ENCODE results near the gene G6PC2.

Gene G6PC2

DNA sequence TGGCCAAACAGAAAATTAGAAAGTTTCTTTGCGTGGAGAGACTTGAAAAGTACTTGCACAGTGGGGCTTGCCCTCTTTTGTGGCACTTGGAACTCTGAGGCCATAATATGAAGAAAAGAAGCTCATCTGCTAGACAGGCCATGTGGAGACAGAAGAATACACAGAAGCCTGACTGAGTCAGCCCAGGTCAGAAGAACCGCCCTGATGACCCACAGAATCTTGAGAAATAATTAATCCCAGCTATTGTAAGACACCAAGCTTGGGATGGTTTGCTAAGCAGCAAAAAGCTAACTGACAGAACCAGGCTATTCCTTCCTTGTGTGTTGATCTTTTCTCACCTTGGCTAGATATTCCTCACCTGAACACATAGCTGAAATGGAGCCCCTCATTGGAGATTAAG lies 33.7 kb downstream of the G6PC2 start:
- ATAC-seq (ENCODE audit: low read depth) (peak; percentile 63; the same call in 2 of the 3 replicates), DNase-seq (ENCODE audit: low spot score) (no peak)
- Histone ChIP-seq H3K4me1 (ENCODE audit: insufficient read depth, poor library complexity, severe bottlenecking) (no peaks in the 10 kb centered on the region), H3K9me3 (ENCODE audit: severe bottlenecking) (no peaks in the 10 kb centered on the region), H3K27ac (ENCODE audit: poor library complexity, severe bottlenecking) (no peak overlapping the region), H3K4me3 (ENCODE audit: severe bottlenecking) (no peak overlapping the region), H3K27me3 (ENCODE audit: insufficient read depth, poor library complexity, severe bottlenecking) (no peaks in the 10 kb centered on the region), H3K36me3 (ENCODE audit: low read depth) (no peaks in the 10 kb centered on the region)
- TF ChIP-seq, protein P1, sequence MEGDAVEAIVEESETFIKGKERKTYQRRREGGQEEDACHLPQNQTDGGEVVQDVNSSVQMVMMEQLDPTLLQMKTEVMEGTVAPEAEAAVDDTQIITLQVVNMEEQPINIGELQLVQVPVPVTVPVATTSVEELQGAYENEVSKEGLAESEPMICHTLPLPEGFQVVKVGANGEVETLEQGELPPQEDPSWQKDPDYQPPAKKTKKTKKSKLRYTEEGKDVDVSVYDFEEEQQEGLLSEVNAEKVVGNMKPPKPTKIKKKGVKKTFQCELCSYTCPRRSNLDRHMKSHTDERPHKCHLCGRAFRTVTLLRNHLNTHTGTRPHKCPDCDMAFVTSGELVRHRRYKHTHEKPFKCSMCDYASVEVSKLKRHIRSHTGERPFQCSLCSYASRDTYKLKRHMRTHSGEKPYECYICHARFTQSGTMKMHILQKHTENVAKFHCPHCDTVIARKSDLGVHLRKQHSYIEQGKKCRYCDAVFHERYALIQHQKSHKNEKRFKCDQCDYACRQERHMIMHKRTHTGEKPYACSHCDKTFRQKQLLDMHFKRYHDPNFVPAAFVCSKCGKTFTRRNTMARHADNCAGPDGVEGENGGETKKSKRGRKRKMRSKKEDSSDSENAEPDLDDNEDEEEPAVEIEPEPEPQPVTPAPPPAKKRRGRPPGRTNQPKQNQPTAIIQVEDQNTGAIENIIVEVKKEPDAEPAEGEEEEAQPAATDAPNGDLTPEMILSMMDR (IDR thresholded peaks at IDR 0.05; ENCODE audit: poor library complexity, severe bottlenecking), result no peak

DNA sequence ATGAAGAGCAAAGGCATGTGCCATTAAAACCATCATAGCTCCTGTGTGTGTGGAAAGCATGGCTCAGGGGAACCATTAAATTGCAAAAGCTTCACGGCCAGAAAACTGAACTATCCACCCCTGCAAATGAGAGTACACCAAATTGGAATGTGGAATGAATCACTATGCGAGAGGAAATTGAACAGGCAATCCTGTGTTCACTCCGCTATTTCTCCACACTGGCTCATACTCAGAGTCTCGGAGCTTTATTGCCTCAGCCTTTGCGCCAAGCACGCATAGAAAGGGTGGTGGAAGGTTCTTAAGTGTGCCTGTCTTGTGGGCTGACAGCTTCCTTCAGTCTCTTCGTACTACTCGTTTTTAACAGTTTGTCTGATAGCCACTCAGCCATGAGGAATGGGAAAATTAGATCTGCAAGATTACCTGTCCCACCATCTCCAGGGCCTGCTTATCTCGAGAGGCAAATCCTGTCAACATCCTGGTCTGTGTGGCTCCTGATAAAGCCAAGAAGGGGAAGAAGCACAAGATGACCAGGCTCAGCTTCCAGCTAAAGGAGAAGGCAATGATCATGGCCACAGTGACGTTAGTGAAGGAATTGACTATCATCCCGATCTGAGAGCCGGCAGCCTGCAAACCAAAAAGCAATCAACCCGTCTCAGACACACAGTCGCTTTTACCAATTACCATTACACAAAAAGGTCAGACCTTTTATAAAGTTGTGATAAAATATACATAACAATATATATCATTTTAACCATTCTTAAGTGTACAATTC lies 34.9 kb downstream of the G6PC2 start:
- Histone ChIP-seq H3K27ac (ENCODE audit: poor library complexity, severe bottlenecking) (no peak overlapping the region), H3K27me3 (ENCODE audit: insufficient read depth, poor library complexity, severe bottlenecking) (no peaks in the 10 kb centered on the region), H3K4me3 (ENCODE audit: severe bottlenecking) (no peak overlapping the region), H3K36me3 (ENCODE audit: low read depth) (no peaks in the 10 kb centered on the region), H3K4me1 (ENCODE audit: insufficient read depth, poor library complexity, severe bottlenecking) (no peaks in the 10 kb centered on the region), H3K9me3 (ENCODE audit: severe bottlenecking) (no peaks in the 10 kb centered on the region)
- ATAC-seq (ENCODE audit: low read depth), result peak; percentile 86
- DNase-seq (ENCODE audit: low spot score), result no peak
- TF ChIP-seq, protein P1 (IDR thresholded peaks at IDR 0.05; ENCODE audit: poor library complexity, severe bottlenecking), result no peak

DNA sequence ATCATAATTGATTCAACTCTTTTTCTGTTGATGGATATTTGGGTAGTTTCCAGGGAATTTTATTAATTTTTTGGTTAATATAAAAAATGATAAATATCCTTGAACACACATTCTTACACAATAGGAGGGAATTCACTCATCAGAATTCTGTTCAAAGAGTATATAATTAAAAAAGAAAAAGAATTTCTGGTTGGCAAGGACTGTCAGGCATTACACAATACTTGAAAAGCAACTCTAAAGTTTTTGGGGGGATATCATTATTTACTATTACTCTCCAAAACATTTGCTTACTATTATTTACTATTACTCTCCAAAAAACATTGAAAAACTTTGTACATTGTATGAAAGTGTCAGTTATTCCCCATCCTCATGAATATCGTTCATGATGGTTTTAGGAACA lies 38.0 kb downstream of the G6PC2 start:
- Histone ChIP-seq H3K4me3 (ENCODE audit: severe bottlenecking) (no peak overlapping the region), H3K27ac (ENCODE audit: poor library complexity, severe bottlenecking) (no peak overlapping the region), H3K27me3 (ENCODE audit: insufficient read depth, poor library complexity, severe bottlenecking) (no peaks in the 10 kb centered on the region), H3K4me1 (ENCODE audit: insufficient read depth, poor library complexity, severe bottlenecking) (no peaks in the 10 kb centered on the region), H3K9me3 (ENCODE audit: severe bottlenecking) (no peaks in the 10 kb centered on the region), H3K36me3 (ENCODE audit: low read depth) (no peaks in the 10 kb centered on the region)
- DNase-seq (ENCODE audit: low spot score) (no peak), ATAC-seq (ENCODE audit: low read depth) (no peak)
- TF ChIP-seq, protein P1 (IDR thresholded peaks at IDR 0.05; ENCODE audit: poor library complexity, severe bottlenecking), result no peak

DNA sequence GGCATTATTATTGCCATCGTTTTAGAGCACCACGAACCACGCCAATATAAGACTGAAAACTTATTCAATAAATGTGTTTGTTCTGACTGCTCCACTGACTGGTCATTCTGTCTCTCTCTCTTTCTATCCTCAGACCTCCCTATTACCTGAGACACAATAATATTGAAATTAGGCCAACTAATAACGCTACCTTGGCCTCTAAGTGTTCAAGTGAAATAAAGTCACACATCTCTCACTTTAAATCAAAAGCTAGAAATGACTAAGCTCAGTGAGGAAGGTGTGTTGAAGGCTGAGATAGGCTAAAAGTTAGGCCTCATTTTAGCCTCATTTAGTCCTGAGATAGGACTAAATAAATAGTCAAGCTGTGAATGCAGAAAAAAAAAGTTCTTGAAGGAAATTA lies 38.8 kb downstream of the G6PC2 start:
- H3K4me1 ChIP-seq (ENCODE audit: insufficient read depth, poor library complexity, severe bottlenecking), result no peaks in the 10 kb centered on the region
- ATAC-seq (ENCODE audit: low read depth) (no peak), DNase-seq (ENCODE audit: low spot score) (no peak)
- no peak overlapping the region for H3K4me3 ChIP-seq (ENCODE audit: severe bottlenecking)
- H3K27ac ChIP-seq (ENCODE audit: poor library complexity, severe bottlenecking), result no peak overlapping the region
- no peaks in the 10 kb centered on the region for H3K27me3 ChIP-seq (ENCODE audit: insufficient read depth, poor library complexity, severe bottlenecking)
- H3K36me3 ChIP-seq (ENCODE audit: low read depth), result no peaks in the 10 kb centered on the region
- TF ChIP-seq, protein P1 (IDR thresholded peaks at IDR 0.05; ENCODE audit: poor library complexity, severe bottlenecking), result no peak
- H3K9me3 ChIP-seq (ENCODE audit: severe bottlenecking), result no peaks in the 10 kb centered on the region

DNA sequence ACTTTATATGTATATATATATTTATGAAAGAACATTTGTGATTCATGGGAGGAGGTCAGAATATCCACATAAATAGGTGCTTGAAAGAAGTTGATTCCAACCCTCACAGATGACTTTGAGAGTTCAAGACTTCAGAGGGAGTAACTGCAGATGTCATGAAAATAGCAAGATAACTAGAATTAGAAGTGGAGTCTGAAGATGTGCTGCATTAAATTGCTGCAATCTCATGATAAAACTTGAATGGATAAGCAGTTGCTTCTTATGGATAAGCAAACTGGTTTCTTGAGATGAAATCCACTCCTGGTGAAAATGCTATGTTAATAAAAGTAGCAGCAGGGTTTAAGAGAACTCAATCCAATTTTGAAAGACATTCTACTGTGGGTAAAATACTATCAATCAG lies 40.2 kb downstream of the G6PC2 start:
- no peaks in the 10 kb centered on the region for H3K27me3 ChIP-seq (ENCODE audit: insufficient read depth, poor library complexity, severe bottlenecking)
- H3K4me3 ChIP-seq (ENCODE audit: severe bottlenecking), result no peak overlapping the region
- H3K4me1 ChIP-seq (ENCODE audit: insufficient read depth, poor library complexity, severe bottlenecking), result no peaks in the 10 kb centered on the region
- TF ChIP-seq, protein P1 (IDR thresholded peaks at IDR 0.05; ENCODE audit: poor library complexity, severe bottlenecking), result no peak
- H3K36me3 ChIP-seq (ENCODE audit: low read depth), result no peaks in the 10 kb centered on the region
- no peak overlapping the region for H3K27ac ChIP-seq (ENCODE audit: poor library complexity, severe bottlenecking)
- ATAC-seq (ENCODE audit: low read depth), result no peak
- H3K9me3 ChIP-seq (ENCODE audit: severe bottlenecking), result no peaks in the 10 kb centered on the region
- no peak for DNase-seq (ENCODE audit: low spot score)

All from RWPE2 (cell line).